T-helper 1 cell treated with Interleukin-12 subunit alpha and Interleukin-12 subunit beta and Interleukin-4 antibody, amounts not matched to agents 30 ng/mL and 1 ng/mL, for 36 hours (primary cell): ENCODE measurements around the gene WDR83. TPM values are rescaled to one million over a fixed set of nuclear protein-coding genes. Genes with fewer than 3 reads are reported as not detected.
"Not testable (repeated sequence)": the region's sequence is repeated elsewhere in the genome, so short reads cannot be mapped to it uniquely, and the experiment has no call there.

Source experiments
- intact Hi-C: fragments of 100-400 bp; cut with micrococcal nuclease; formaldehyde crosslinking; loops from one replicate; pipeline ENCODE4 v1.15.1; 2024
- total RNA-seq: library from RNA; stranded (reverse); gene quantifications from 2 replicates; pipeline ENCODE4 v1.2.3, GENCODE V29; 2022

The WDR83 gene
- total RNA-seq, 1 donor from 2014 or later: 19.2 TPM

DNA sequence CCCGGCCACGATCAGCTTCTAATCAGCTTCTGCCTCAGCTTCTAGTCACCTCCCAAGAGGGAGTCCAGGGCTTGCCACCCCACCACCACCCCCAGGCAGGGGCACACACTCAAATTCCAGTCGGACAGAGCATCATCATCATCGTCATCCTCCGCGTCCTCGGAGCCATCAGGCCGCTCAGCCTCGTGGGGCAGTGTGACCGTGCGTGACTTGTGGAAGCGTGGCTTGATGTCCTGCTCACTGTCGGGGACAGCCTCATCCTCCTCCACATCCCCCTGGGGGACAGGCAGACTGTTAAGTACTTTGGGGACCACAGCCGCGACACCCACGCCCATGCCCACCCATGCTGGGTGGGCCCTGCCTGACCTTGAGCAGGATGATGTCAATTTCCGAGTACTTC lies 44.6 kb downstream of the WDR83 start:
- intact Hi-C loops: no loop called here

DNA sequence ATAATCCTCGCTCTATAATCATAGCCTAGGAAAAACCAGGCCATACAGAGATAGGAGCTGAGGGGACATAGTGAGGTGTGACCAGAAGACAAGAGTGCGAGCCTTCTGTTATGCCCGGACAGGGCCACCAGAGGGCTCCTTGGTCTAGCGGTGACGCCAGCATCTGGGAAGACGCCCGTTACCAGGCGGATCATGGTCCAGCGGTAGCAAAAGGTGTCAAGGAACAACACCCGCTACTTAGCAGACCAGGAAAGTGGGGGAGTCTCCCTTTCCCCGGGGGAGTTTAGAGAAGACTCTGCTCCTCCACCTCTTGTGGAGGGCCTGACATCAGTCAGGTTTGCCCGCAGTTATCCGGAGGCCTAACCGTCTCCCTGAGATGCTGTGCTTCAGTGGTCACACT lies 45.5 kb downstream of the WDR83 start:
- intact Hi-C loops: not testable (repeated sequence)

DNA sequence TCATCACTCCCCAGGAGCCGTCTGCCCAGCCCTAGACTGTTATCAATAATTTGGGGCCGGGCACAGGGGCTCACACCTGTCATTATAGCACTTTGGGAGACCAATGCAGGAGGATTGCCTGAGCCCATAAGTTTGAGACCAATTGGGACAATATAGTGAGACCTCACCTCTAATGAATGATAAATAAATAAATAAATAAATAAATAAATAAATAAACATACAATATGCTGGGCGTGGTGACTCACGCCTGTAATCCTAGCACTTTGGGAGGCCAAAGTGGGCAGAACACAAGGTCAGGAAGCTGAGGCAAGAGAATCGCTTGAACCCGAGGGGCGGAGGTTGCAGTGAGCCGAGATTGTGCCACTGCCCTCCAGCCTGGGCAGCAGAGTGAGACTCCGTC lies 46.7 kb downstream of the WDR83 start:
- intact Hi-C loops: not testable (repeated sequence)

DNA sequence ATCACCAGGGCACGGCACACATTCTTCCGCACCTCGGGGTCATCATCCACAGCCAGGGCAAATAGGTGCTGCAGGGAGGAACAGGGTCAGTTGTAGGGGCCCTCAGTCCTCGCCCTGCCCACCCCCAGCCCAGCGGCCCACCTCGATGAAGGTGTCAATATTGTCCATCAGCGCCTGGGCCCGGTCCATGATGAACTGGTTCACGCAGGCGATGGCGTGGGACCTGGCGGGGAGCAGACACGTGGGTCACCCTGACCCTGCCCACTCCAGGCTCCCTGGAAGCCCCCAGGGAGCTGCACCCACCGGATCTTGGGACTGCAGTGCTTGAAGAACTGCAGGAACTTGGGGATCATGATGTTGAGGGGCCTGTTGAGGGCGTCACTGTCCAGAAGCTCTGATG lies 48.5 kb downstream of the WDR83 start:
- intact Hi-C loops: no loop called here

DNA sequence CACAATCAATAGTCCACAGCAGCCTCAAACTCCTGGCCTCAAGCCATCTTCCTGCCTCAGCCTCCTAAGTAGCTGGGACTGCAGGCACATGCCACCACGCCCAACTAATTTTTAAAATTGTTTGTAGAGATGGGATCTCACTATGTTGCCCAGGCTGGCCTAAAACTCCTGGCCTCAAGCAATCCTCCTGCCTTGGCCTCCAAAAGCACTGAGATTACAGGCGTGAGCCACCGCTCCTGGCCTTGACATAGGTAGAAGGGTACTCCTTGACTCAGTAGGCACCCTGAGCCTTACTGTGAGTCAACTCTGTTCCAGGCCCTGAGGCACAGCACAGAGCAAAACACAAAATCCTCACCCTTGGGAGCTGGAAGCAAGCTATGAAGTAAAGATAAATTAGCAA lies 49.3 kb downstream of the WDR83 start:
- intact Hi-C loops: no loop called here

DNA sequence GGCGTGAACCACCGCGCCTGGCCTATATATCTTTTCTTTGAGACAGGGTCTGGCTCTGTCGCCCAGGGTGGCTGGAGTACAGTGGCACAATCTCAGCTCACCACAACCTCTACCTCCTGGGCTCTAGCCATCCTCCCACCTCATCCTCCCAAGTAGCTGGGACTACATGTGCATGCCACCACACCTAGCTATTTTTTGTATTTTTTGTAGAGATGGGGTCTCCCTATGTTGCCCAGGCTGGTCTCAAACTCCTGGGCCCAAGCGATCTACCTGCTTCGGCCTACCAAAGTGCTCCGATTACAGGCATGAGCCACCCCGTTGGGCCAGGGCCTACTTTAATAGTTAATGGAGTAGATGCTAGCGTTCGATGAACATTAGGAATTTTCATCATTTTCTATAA lies 53.7 kb downstream of the WDR83 start:
- intact Hi-C loops: loop anchor here (5.0 kb wide), 2 partner anchors 168 to 278 kb away; partner anchors contain the start of genes ZNF443 and ZNF564

DNA sequence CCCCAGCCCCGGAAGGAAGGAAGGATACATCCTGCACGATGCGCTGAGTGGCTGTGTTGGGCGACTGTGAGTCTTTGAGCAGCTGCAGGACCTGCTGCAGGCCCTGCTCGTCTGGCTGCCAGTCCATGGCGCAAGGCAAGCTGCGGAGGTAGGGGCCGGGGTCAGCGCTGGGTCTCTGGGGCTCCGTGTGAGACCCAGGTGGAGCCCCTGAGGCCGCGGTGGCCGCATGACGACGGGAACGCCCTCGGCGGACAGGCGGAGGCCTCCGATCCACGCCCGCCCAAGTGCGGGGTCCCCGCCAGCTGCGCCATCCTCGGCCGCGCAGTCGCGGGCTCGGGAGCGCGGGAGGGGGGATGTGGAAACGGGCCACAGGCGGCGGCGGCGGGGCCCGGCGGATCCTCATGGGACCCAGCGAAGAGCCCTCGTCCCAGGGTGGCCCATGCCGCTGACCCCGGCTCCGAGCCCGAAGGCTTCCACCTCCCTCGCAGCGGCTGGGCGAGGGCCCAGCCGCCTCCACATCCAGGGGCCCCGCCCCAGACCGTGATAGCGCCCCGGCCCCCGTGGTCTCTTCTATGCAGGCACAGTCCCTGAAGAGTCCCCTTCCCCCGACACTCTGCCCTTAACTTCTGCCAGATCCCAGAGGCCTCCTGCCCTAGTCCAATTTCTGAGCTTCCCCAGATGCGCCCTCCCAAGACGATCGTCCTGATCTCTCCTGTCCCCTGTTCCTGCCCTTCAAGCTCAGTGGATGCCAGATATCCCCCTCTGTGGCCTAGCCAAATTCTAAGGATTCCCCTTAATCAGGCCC lies 54.4 kb downstream of the WDR83 start:
- intact Hi-C loops: loop anchor here (5.0 kb wide), 2 partner anchors 169 to 279 kb away; partner anchors contain the start of genes ZNF443 and ZNF564

DNA sequence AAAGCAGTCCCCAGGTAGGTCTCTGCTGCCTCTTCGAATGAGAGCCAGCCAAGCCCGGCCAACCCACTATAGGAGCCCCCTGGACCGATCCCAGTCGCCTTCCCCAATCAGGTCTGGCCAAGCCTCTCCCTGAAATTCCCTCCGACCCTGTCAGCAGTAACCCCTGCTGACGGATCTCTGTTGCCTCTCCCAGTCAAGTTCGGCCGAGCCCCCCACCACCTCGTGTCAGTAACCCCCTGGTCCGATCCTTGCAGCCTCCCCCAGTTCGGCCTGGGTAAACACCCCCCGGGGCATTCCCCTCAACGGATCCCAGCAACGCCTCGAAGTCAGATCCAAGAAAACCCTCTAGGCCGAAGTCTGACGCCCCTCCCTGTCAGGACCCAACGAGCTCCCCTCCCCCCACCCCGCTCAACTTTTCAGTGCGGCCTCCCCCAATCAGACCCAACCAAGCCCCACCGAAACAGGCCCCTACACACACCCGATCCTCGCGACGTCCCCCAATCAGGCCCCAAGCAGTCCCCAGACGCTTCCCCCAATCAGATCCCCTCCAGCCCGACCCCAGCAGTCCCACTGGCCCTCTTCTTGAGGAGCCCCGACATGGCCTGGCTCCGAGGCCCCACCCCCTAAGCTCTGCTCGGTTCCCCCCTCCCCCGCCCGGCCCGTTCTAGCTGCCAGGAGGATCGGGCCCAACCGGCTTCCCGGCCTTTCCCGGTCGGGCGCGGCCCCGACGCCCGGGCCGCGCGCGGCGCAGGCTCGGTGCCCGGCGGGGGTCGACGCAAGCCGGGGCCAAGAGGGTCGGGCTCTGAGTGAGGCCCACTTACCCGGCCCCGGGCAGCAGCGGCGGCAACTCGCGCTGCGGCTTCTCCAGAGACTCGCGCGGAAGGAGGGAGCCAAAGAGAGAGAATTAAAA lies 55.3 kb downstream of the WDR83 start:
- intact Hi-C loops: loop anchor here (1.0 to 5.0 kb wide), 8 partner anchors 12 to 280 kb away; partner anchors contain the start of genes CALR, DHPS, FARSA and PRDX2

DNA sequence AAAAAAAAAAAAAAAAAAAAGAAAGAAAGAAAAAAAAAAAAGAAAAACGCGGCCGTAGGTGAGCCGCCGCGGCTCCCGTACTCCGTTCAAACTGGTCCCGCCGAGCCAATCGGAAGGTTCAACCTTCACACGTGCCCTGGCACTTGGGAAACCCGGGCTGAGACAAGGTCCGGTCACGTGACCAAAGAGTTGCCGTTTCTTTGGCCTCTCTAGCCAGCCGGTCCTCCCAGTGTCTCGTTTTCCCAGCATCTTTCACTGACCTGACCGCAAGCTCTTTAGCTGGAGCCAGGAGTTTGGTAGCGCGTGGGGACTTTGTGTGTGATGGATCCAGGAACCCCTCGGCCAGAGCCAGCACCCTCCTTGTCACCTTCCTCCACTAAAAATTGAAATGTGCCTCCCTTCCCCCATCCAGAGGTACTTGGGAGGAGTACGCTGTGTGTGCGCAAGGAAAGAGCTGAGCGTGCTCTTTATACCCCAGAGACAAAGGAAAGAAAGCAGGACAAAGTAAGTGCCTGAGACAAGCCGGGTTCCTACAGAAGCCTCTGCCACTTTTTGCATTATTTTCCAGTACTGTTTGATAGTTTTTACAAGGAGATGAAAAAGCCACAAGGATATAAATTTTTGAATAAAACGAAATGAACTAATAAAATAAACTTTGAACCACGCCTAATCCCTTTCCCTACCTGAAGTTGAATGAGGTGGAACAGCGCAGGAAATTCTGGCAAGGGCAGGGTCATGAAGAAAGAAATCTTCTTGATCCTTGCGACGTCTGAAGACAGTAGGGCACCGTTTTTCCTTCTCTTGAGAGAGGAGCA lies 56.2 kb downstream of the WDR83 start:
- intact Hi-C loops: loop anchor here (1.0 to 5.0 kb wide), 9 partner anchors 12 to 280 kb away; partner anchors contain the start of genes CALR, DHPS, FARSA and FBXW9

DNA sequence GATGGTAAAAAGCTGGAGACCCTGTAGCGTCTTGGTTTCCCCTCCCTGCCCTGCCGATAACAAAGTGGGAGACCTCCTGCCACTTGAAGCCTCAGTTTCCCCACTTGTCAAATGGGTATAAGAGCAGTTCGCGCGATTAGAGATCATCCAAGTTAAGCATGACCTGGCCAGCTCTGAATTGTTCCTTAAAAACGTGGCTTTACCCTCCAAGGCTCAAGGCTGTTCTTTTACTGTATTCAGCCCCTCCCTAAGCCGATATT lies 56.7 kb downstream of the WDR83 start:
- intact Hi-C loops: loop anchor here (1.0 to 5.0 kb wide), 4 partner anchors 27 to 281 kb away; partner anchors contain the start of genes FBXW9, PRDX2, ZNF443 and ZNF564

DNA sequence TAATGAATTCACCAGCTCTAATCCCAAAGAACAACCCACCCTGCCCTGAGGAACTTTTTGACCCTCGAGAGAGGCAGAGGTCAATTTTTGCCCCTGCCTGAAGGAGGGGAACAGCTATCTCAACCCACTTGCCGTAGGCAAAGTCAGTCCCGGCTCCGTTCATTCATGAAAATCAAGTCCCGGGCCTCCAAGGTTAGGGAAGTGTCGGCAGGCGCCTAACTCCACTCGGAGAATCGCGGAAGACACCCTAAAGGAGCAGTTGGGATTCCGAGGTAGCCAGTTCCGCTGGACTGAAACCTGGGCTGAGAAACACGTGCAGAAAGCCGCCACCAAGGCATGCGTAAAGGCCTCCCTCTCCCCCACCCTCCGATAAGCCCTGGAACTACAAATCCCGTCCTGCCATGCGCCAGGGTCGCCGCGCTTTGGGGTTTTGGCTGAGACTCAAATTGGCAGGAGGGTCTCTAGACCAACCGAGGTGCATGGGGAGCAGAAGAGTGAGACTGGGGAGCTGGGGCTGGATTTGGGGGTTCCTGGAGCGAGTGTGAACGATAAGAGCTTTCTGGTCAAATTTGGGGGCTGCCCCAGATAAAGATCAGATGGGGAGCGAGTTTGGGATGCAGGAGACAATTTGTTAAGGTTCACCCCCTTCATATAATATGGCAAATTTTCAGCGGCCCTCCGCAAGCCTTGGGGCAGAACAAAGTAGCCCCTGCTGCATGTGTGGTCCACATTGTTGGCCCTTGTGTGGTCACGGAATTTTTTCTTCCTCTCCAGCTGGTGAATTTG lies 57.2 kb downstream of the WDR83 start, which contains the start of gene TNPO2:
Gene TNPO2, minus strand, starts transcription at position 292 of the 786 bp plus-strand sequence. CDS start 2,955 bp downstream, outside the sequence.
- intact Hi-C loops: loop anchor here (1.0 to 5.0 kb wide), 5 partner anchors 28 to 282 kb away; partner anchors contain the start of genes FBXW9, PRDX2, ZNF443 and ZNF564

Other genes with a start within 250 kb of the WDR83 start
- 3.9 and 4.1 TPM in 2 replicates for gene ZNF443, start 225.8 kb upstream of the WDR83 start, total RNA-seq
- 1.6 and 1.9 TPM in 2 replicates for gene ZNF709, start 182.0 kb upstream of the WDR83 start, total RNA-seq
- gene ZNF564, start 115.3 kb upstream of the WDR83 start, total RNA-seq: 11.0 and 11.2 TPM in 2 replicates
- 13.1 and 14.8 TPM in 2 replicates for gene ZNF490, start 56.0 kb upstream of the WDR83 start, total RNA-seq
- 31.4 and 34.3 TPM in 2 replicates for gene ZNF791, start 55.9 kb upstream of the WDR83 start, total RNA-seq
- 189 and 197 TPM in 2 replicates for gene MAN2B1, start 65 bp upstream of the WDR83 start, total RNA-seq
- 108 and 121 TPM in 2 replicates for gene DHPS, start 15.1 kb downstream of the WDR83 start, total RNA-seq
- gene GNG14, start 21.2 kb downstream of the WDR83 start, total RNA-seq: not detected in 2 replicates
- gene FBXW9, start 29.8 kb downstream of the WDR83 start, total RNA-seq: 5.0 and 6.1 TPM in 2 replicates
- gene TNPO2, start 57.1 kb downstream of the WDR83 start, total RNA-seq: 86.1 and 87.4 TPM in 2 replicates
- gene TRIR, start 67.9 kb downstream of the WDR83 start, total RNA-seq: 180 and 185 TPM in 2 replicates
- 66.7 and 69.3 TPM in 2 replicates for gene GET3, start 70.7 kb downstream of the WDR83 start, total RNA-seq
- gene BEST2, start 85.0 kb downstream of the WDR83 start, total RNA-seq: 0.10 TPM in 1 of 2 replicates, not detected in the other
- gene HOOK2, start 108.7 kb downstream of the WDR83 start, total RNA-seq: 16.5 and 17.9 TPM in 2 replicates
- 309 and 316 TPM in 2 replicates for gene JUNB, start 124.7 kb downstream of the WDR83 start, total RNA-seq
- gene PRDX2, start 135.0 kb downstream of the WDR83 start, total RNA-seq: 300 and 302 TPM in 2 replicates
- gene THSD8, start 135.3 kb downstream of the WDR83 start, total RNA-seq: 13.0 and 24.6 TPM in 2 replicates
- 24.3 and 30.5 TPM in 2 replicates for gene RNASEH2A, start 139.8 kb downstream of the WDR83 start, total RNA-seq
- gene RTBDN, start 167.8 kb downstream of the WDR83 start, total RNA-seq: not detected in 2 replicates
- 0.49 and 1.1 TPM in 2 replicates for gene MAST1, start 171.7 kb downstream of the WDR83 start, total RNA-seq
- 29.5 and 32.6 TPM in 2 replicates for gene DNASE2, start 214.6 kb downstream of the WDR83 start, total RNA-seq
- 0.22 and 0.41 TPM in 2 replicates for gene KLF1, start 220.4 kb downstream of the WDR83 start, total RNA-seq
- 48.0 and 49.5 TPM in 2 replicates for gene GCDH, start 224.4 kb downstream of the WDR83 start, total RNA-seq